ENCODE results near the gene CAMK2D.

The CAMK2D gene

GRCh38 chr4:113503691-113504090, 257.8 kb downstream of the CAMK2D start:
- DNase-seq: no peak
- Histone ChIP-seq H3K4me2 (ENCODE audit: low read depth, low read length) (no peak overlapping the region), H3K9ac (ENCODE audit: low read length) (no peak overlapping the region), H3K4me3 (ENCODE audit: low read length) (no peak overlapping the region), H2AFZ (ENCODE audit: low read length) (no peak overlapping the region), H3F3A (ENCODE audit: insufficient read depth, low read length) (no peaks in the 10 kb centered on the region), H3K9me2 (replicated peaks; ENCODE audit: insufficient read depth, low read length) (no peaks in the 10 kb centered on the region), H3K4me1 (ENCODE audit: low read length) (0 out of 2 replicates have a peak, but pooled peaks cover 3% of the 10 kb centered on the region), H3K9me3 (replicated peaks; ENCODE audit: insufficient read depth, low read length) (no peaks in the 10 kb centered on the region), H3K27me3 (replicated peaks; ENCODE audit: insufficient read depth, low read length) (no peaks in the 10 kb centered on the region), H4K20me1 (ENCODE audit: insufficient read depth, low read length) (no peaks in the 10 kb centered on the region), H3K27ac (ENCODE audit: low read length) (no peak overlapping the region), H3K36me3 (replicated peaks; ENCODE audit: insufficient read depth, low read length) (no peaks in the 10 kb centered on the region), H3K79me2 (ENCODE audit: low read length) (no peaks in the 10 kb centered on the region)
- TF ChIP-seq EZH2phosphoT487 (IDR thresholded peaks at IDR 0.05; ENCODE audit: low read length) (no peak), EZH2 (optimal IDR thresholded peaks at IDR 0.05; ENCODE audit: low read depth, low read length) (no peak), CTCF (IDR thresholded peaks at IDR 0.05; ENCODE audit: low read length) (no peak)

- Histone ChIP-seq H3K4me3 (ENCODE audit: low read length) (no peak overlapping the region), H3K36me3 (replicated peaks; ENCODE audit: insufficient read depth, low read length) (no peaks in the 10 kb centered on the region), H2AFZ (ENCODE audit: low read length) (no peak overlapping the region), H3K27ac (ENCODE audit: low read length) (no peak overlapping the region), H3K27me3 (replicated peaks; ENCODE audit: insufficient read depth, low read length) (no peaks in the 10 kb centered on the region), H3K4me2 (ENCODE audit: low read depth, low read length) (no peak overlapping the region), H4K20me1 (ENCODE audit: insufficient read depth, low read length) (no peaks in the 10 kb centered on the region), H3F3A (ENCODE audit: insufficient read depth, low read length) (no peaks in the 10 kb centered on the region), H3K9me2 (replicated peaks; ENCODE audit: insufficient read depth, low read length) (no peaks in the 10 kb centered on the region), H3K79me2 (ENCODE audit: low read length) (no peaks in the 10 kb centered on the region), H3K9me3 (replicated peaks; ENCODE audit: insufficient read depth, low read length) (no peaks in the 10 kb centered on the region), H3K4me1 (ENCODE audit: low read length) (0 out of 2 replicates have a peak, but pooled peaks cover 3% of the 10 kb centered on the region), H3K9ac (ENCODE audit: low read length) (no peak overlapping the region)
- no peak for DNase-seq
- TF ChIP-seq EZH2phosphoT487 (IDR thresholded peaks at IDR 0.05; ENCODE audit: low read length): no peak
- no peak for TF ChIP-seq CTCF (IDR thresholded peaks at IDR 0.05; ENCODE audit: low read length)
- no peak for TF ChIP-seq EZH2 (optimal IDR thresholded peaks at IDR 0.05; ENCODE audit: low read depth, low read length)
Measured at GRCh38 chr4:113502906-113503305, 258.6 kb downstream of the CAMK2D start.

GRCh38 chr4:113502476-113502875, 259.1 kb downstream of the CAMK2D start:
- H3K4me1 ChIP-seq (ENCODE audit: low read length): 0 out of 2 replicates have a peak, but pooled peaks cover 3% of the 10 kb centered on the region
- H3F3A ChIP-seq (ENCODE audit: insufficient read depth, low read length): no peaks in the 10 kb centered on the region
- no peak overlapping the region for H3K4me3 ChIP-seq (ENCODE audit: low read length)
- no peak overlapping the region for H3K4me2 ChIP-seq (ENCODE audit: low read depth, low read length)
- no peak overlapping the region for H3K9ac ChIP-seq (ENCODE audit: low read length)
- H3K27ac ChIP-seq (ENCODE audit: low read length): no peak overlapping the region
- no peaks in the 10 kb centered on the region for H3K27me3 ChIP-seq (replicated peaks; ENCODE audit: insufficient read depth, low read length)
- no peak for DNase-seq
- H3K9me3 ChIP-seq (replicated peaks; ENCODE audit: insufficient read depth, low read length): no peaks in the 10 kb centered on the region
- no peaks in the 10 kb centered on the region for H3K79me2 ChIP-seq (ENCODE audit: low read length)
- H3K36me3 ChIP-seq (replicated peaks; ENCODE audit: insufficient read depth, low read length): no peaks in the 10 kb centered on the region
- no peaks in the 10 kb centered on the region for H3K9me2 ChIP-seq (replicated peaks; ENCODE audit: insufficient read depth, low read length)
- H2AFZ ChIP-seq (ENCODE audit: low read length): no peak overlapping the region
- TF ChIP-seq EZH2phosphoT487 (IDR thresholded peaks at IDR 0.05; ENCODE audit: low read length): no peak
- no peak for TF ChIP-seq CTCF (IDR thresholded peaks at IDR 0.05; ENCODE audit: low read length)
- no peak for TF ChIP-seq EZH2 (optimal IDR thresholded peaks at IDR 0.05; ENCODE audit: low read depth, low read length)
- no peaks in the 10 kb centered on the region for H4K20me1 ChIP-seq (ENCODE audit: insufficient read depth, low read length)
